Glomerular endothelial cell (primary cell): ENCODE data around the gene IL17RC. TPM values are rescaled to one million over a fixed set of nuclear protein-coding genes. Genes with fewer than 3 reads are reported as not detected.
A peak's percentile ranks its signal among the peaks of the same experiment; 100 is the strongest.
"Not testable (repeated sequence)": the region's sequence is repeated elsewhere in the genome, so short reads cannot be mapped to it uniquely, and the experiment has no call there.

Experiments used
- DNase-seq: peaks from one replicate; pipeline ENCODE4 v3.0.0-alpha.2; 2011; ENCODE audit warnings: low read depth, low spot score; ENCODE audit errors: extremely low read depth
- total RNA-seq: library from RNA; depleted of rRNA; stranded (reverse); fragments of >200 nt; gene quantifications from 2 replicates; pipeline ENCODE4 v1.2.3, GENCODE V29; 2015

Gene IL17RC
- total RNA-seq, 1 donor from 2014 or later = 26.1 TPM

- no peak for DNase-seq
Measured at GRCh38 chr3:9914559-9915253, 2.2 kb upstream of the IL17RC start.

- DNase-seq = no peak
Measured at GRCh38 chr3:9915254-9916141, 1.4 kb upstream of the IL17RC start.

- DNase-seq = no peak
Measured at GRCh38 chr3:9916346-9916733, 558 bp upstream of the IL17RC start.

GRCh38 chr3:9917820-9918219 lies 922 bp downstream of the IL17RC start:
- no peak for DNase-seq

- no peak for DNase-seq
Measured at GRCh38 chr3:9918261-9919038, 1.6 kb downstream of the IL17RC start.

GRCh38 chr3:9928158-9928557 lies 11.3 kb downstream of the IL17RC start:
- no peak for DNase-seq

GRCh38 chr3:9930804-9931418 lies 14.0 kb downstream of the IL17RC start:
- no peak for DNase-seq

GRCh38 chr3:9932535-9932842 lies 15.6 kb downstream of the IL17RC start:
- no peak for DNase-seq

- DNase-seq = no peak
Measured at GRCh38 chr3:9932843-9933560, 16.1 kb downstream of the IL17RC start.

- peak; percentile 60 for DNase-seq
Measured at GRCh38 chr3:9933561-9934234, 16.8 kb downstream of the IL17RC start, which contains the start of gene CRELD1. CRELD1 (plus strand) TSS chr3:9933834; CDS start chr3:9934439, 605 bp downstream.

- DNase-seq = no peak
Measured at GRCh38 chr3:9934235-9934621, 17.3 kb downstream of the IL17RC start.

- DNase-seq = no peak
Measured at GRCh38 chr3:9934993-9935392, 18.1 kb downstream of the IL17RC start.

GRCh38 chr3:9935966-9936510 lies 19.1 kb downstream of the IL17RC start:
- no peak for DNase-seq

- no peak for DNase-seq
Measured at GRCh38 chr3:9937486-9938238, 20.8 kb downstream of the IL17RC start.

- no peak for DNase-seq
Measured at GRCh38 chr3:9938966-9939365, 22.1 kb downstream of the IL17RC start.

GRCh38 chr3:9939906-9940305 lies 23.0 kb downstream of the IL17RC start:
- not testable (repeated sequence) for DNase-seq

GRCh38 chr3:9940746-9941145 lies 23.8 kb downstream of the IL17RC start:
- no peak for DNase-seq

- no peak for DNase-seq
Measured at GRCh38 chr3:9942164-9942563, 25.3 kb downstream of the IL17RC start.
